OCI-LY7 (cell line): ENCODE measurements around the gene EYS. TPM values are rescaled to one million over a fixed set of nuclear protein-coding genes. Genes with fewer than 3 reads are reported as not detected.

Source experiments
- BruUV-seq: library from RNA; stranded (reverse); fragments of 400-500 nt; replicated peaks from 2 replicates; lab custom pipeline; 2021; lab: Mats Ljungman, UMichigan
- CTCF ChIA-PET: fragments of 300-600 bp; sonication (Branson Sonifier 250); formaldehyde crosslinking; loops from one replicate; lab custom pipeline; 2022; ENCODE audit warnings: antibody characterized with exemption; ENCODE audit not compliant: unreplicated experiment; lab: Charles Lee
- POLR2A ChIA-PET: fragments of 300-600 bp; sonication (Branson Sonifier 250); formaldehyde crosslinking; loops from one replicate; lab custom pipeline; 2022; ENCODE audit warnings: antibody characterized with exemption; lab: Charles Lee
- DNase-seq: peaks from one replicate; pipeline ENCODE4 v3.0.0-alpha.2; 2015; ENCODE audit warnings: low spot score
- H2AFZ ChIP-seq: fragments of 200-600 bp; sonication (generic), shearing (Covaris generic); 2 replicates; pipeline ENCODE4 v1.6.1; 2014; ENCODE audit warnings: mild to moderate bottlenecking, antibody characterized with exemption, low read length, moderate library complexity
- H3K27ac ChIP-seq: fragments of 200-600 bp; sonication (generic); 2 replicates; pipeline ENCODE4 v1.5.1; 2014; ENCODE audit warnings: mixed run types, low read depth, mild to moderate bottlenecking, moderate library complexity, low read length, inconsistent platforms; ENCODE audit not compliant: poor library complexity, severe bottlenecking
- H3K36me3 ChIP-seq: fragments of 200-600 bp; sonication (generic); 2 replicates; pipeline ENCODE4 v1.6.1; 2014; ENCODE audit warnings: mild to moderate bottlenecking, antibody characterized with exemption, low read length, moderate library complexity, mixed read lengths; ENCODE audit not compliant: insufficient read depth
- H3K4me1 ChIP-seq: fragments of 200-600 bp; sonication (generic); 2 replicates; pipeline ENCODE4 v1.5.1; 2014; ENCODE audit warnings: mild to moderate bottlenecking, low read length; ENCODE audit not compliant: insufficient read depth, poor library complexity, severe bottlenecking
- H3K4me2 ChIP-seq: fragments of 200-600 bp; sonication (generic); 2 replicates; pipeline ENCODE4 v1.6.1; 2014; ENCODE audit warnings: mild to moderate bottlenecking, low read length
- H3K4me3 ChIP-seq: fragments of 200-600 bp; sonication (generic); 2 replicates; pipeline ENCODE4 v1.5.1; 2014; ENCODE audit warnings: mild to moderate bottlenecking, low read depth, low read length; ENCODE audit not compliant: poor library complexity, severe bottlenecking
- H3K79me2 ChIP-seq: fragments of 200-600 bp; sonication (generic); 2 replicates; pipeline ENCODE4 v1.6.1; 2016; ENCODE audit warnings: low read depth, mild to moderate bottlenecking, low read length, moderate library complexity, mixed read lengths; ENCODE audit not compliant: insufficient read depth
- H3K9me2 ChIP-seq: fragments of 200-600 bp; sonication (generic); 2 replicates; pipeline ENCODE4 v1.6.1; 2016; ENCODE audit warnings: mild to moderate bottlenecking, low read length, mixed read lengths; ENCODE audit not compliant: insufficient read depth
- H3K9me3 ChIP-seq: fragments of 200-600 bp; sonication (generic); 2 replicates; pipeline ENCODE4 v1.6.1; 2014; ENCODE audit warnings: mild to moderate bottlenecking, mixed run types, low read length, mixed read lengths
- H4K20me1 ChIP-seq: fragments of 200-600 bp; sonication (generic); 2 replicates; pipeline ENCODE4 v1.6.1; 2014; ENCODE audit warnings: mild to moderate bottlenecking, antibody characterized with exemption, low read length, moderate library complexity, mixed read lengths; ENCODE audit not compliant: insufficient read depth
- CTCF ChIP-seq: fragments of 200-600 bp; sonication (generic); conservative IDR thresholded peaks from 2 replicates; pipeline ENCODE4 v1.5.1; 2014; ENCODE audit warnings: mild to moderate bottlenecking, antibody characterized with exemption, low read length, moderate library complexity, mixed read lengths
- EZH2phosphoT487 ChIP-seq: fragments of 200-600 bp; sonication (generic); IDR thresholded peaks from 2 replicates; pipeline ENCODE4 v1.6.1; 2018; ENCODE audit warnings: low read depth, borderline replicate concordance, mild to moderate bottlenecking, mixed run types, antibody characterized with exemption, low read length, moderate library complexity, mixed read lengths
- intact Hi-C: fragments of 100-400 bp; cut with micrococcal nuclease; formaldehyde crosslinking; loops from one replicate; pipeline ENCODE4 v1.10.0; 2022; ENCODE audit not compliant: unreplicated experiment
- total RNA-seq, 2 experiments: library from RNA; depleted of rRNA in 1 of 2; stranded (reverse); fragments of >200 nt in 1 of 2; shearing (Covaris generic) in 1 of 2; gene quantifications; 2 replicates each; pipeline ENCODE4 v1.2.3, GENCODE V29; 2014 to 2022

The EYS gene
- total RNA-seq, 2 experiments from 2014 or later = not detected

- Histone ChIP-seq H3K4me3 (no peak overlapping the region), H4K20me1 (no peaks in the 10 kb centered on the region), H3K4me2 (no peak overlapping the region), H3K9me2 (no peaks in the 10 kb centered on the region), H3K79me2 (no peaks in the 10 kb centered on the region), H2AFZ (no peak overlapping the region), H3K36me3 (no peaks in the 10 kb centered on the region), H3K4me1 (no peaks in the 10 kb centered on the region), H3K9me3 (no peaks in the 10 kb centered on the region), H3K27ac (no peak overlapping the region)
- no peak for TF ChIP-seq CTCF
- TF ChIP-seq EZH2phosphoT487 = no peak
- BruUV-seq = no TSS peak
- DNase-seq = no peak
- CTCF ChIA-PET = no interaction called here
- intact Hi-C loops = no loop called here
- POLR2A ChIA-PET = interaction anchor here (0.9 to 1.1 kb wide), 3 partner anchors 14 to 92 kb away, joined by 3 to 4 read pairs (median 3); no protein-coding TSS in a partner anchor
Measured at GRCh38 chr6:63724721-63725120, 1982.3 kb downstream of the EYS start.

GRCh38 chr6:63721181-63721580 lies 1985.8 kb downstream of the EYS start:
- ChIA-PET CTCF (no interaction called here), POLR2A (no interaction called here)
- Histone ChIP-seq H3K4me2 (no peak overlapping the region), H3K36me3 (peaks cover 5% of the 10 kb centered on the region; the same call in 1 of the 2 replicates), H3K79me2 (no peaks in the 10 kb centered on the region), H2AFZ (no peak overlapping the region), H3K9me3 (no peaks in the 10 kb centered on the region), H3K4me1 (no peaks in the 10 kb centered on the region), H4K20me1 (no peaks in the 10 kb centered on the region), H3K4me3 (no peak overlapping the region), H3K9me2 (no peaks in the 10 kb centered on the region), H3K27ac (no peak overlapping the region)
- no TSS peak for BruUV-seq
- intact Hi-C loops = no loop called here
- TF ChIP-seq EZH2phosphoT487 (no peak), CTCF (no peak)
- DNase-seq = no peak

- Histone ChIP-seq H3K4me3 (no peak overlapping the region), H4K20me1 (no peaks in the 10 kb centered on the region), H3K27ac (no peak overlapping the region), H3K9me3 (no peaks in the 10 kb centered on the region), H3K4me1 (no peaks in the 10 kb centered on the region), H3K79me2 (no peaks in the 10 kb centered on the region), H2AFZ (no peak overlapping the region), H3K36me3 (peaks cover 51% of the 10 kb centered on the region), H3K9me2 (no peaks in the 10 kb centered on the region), H3K4me2 (no peak overlapping the region)
- ChIA-PET POLR2A (interaction anchor here (0.7 to 2.7 kb wide), 4 partner anchors 11 to 28 kb away, joined by 4 to 13 read pairs (median 4); no protein-coding TSS in a partner anchor), CTCF (no interaction called here)
- TF ChIP-seq EZH2phosphoT487 = no peak
- TF ChIP-seq CTCF = no peak
- DNase-seq = no peak
- intact Hi-C loops = no loop called here
- no TSS peak for BruUV-seq
Measured at GRCh38 chr6:63716169-63716568, 1990.9 kb downstream of the EYS start.
